ENCODE measurements around the gene VWA8. TPM values are rescaled to one million over a fixed set of nuclear protein-coding genes. Genes with fewer than 3 reads are reported as not detected.
"Not testable (repeated sequence)": the region's sequence is repeated elsewhere in the genome, so short reads cannot be mapped to it uniquely, and the experiment has no call there.

VWA8 gene
- total and polyA plus RNA-seq, 12 donors: 7.5 to 71.6 (median 54.3) TPM

- Histone ChIP-seq H3K4me3 (no peak overlapping the region), H3K27ac (no peak overlapping the region), H3K36me3 (peaks cover 0 to 61% (median 0%) of the 10 kb centered on the region in 9 donors), H3K4me1 (peaks cover 0 to 12% (median 6%) of the 10 kb centered on the region in 9 donors), H3K9me3 (no peaks in the 10 kb centered on the region), H3K27me3 (no peaks in the 10 kb centered on the region)
- no peak for TF ChIP-seq CTCF (IDR thresholded peaks at IDR 0.05)
- 85 to 93% methylated on average over 2 of the region's 2 CpGs for WGBS, 2 donors
- no peak for ATAC-seq
- intact Hi-C loops (cut with DNase I): loop anchor here in 6 of 10 donors (5.0 to 10.0 kb wide), 4 partner anchors 195 to 205 kb away; no protein-coding TSS in a partner anchor
- no peak for DNase-seq
Measured at GRCh38 chr13:41909506-41909905, 51.4 kb downstream of the VWA8 start.

- intact Hi-C loops (cut with DNase I): loop anchor here in 6 of 10 donors (5.0 to 10.0 kb wide), 4 partner anchors 199 to 209 kb away; no protein-coding TSS in a partner anchor
- Histone ChIP-seq H3K4me3 (no peak overlapping the region), H3K9me3 (no peaks in the 10 kb centered on the region), H3K4me1 (no peaks in the 10 kb centered on the region), H3K27ac (no peak overlapping the region), H3K36me3 (peaks cover 0 to 67% (median 0%) of the 10 kb centered on the region in 9 donors), H3K27me3 (no peaks in the 10 kb centered on the region)
- ATAC-seq (peak in 4 of 8 donors; percentile 35 to 52 (median 46)), DNase-seq (no peak)
- peak; percentile 17 to 72 (median 57) for TF ChIP-seq CTCF (IDR thresholded peaks at IDR 0.05)
- 47 to 50% methylated on average over 2 of the region's 2 CpGs for WGBS, 2 donors
Measured at GRCh38 chr13:41905600-41906254, 55.2 kb downstream of the VWA8 start.

GRCh38 chr13:41900918-41901317 is 60.0 kb downstream of the VWA8 start:
- no peak for ATAC-seq
- Histone ChIP-seq H3K4me1 (peaks cover 0 to under 1% (median 0%) of the 10 kb centered on the region in 9 donors), H3K36me3 (peaks cover 0 to 36% (median 0%) of the 10 kb centered on the region in 9 donors), H3K9me3 (no peaks in the 10 kb centered on the region), H3K27ac (no peak overlapping the region), H3K4me3 (no peak overlapping the region), H3K27me3 (no peaks in the 10 kb centered on the region)
- DNase-seq: no peak
- intact Hi-C loops (cut with DNase I): loop anchor here in 4 of 10 donors (10.0 kb wide), 2 partner anchors 204 to 214 kb away; no protein-coding TSS in a partner anchor
- no peak for TF ChIP-seq CTCF (IDR thresholded peaks at IDR 0.05)

GRCh38 chr13:41898411-41898810 is 62.5 kb downstream of the VWA8 start:
- H3K27me3 ChIP-seq, DNase-seq, H3K4me1 ChIP-seq, H3K4me3 ChIP-seq, H3K27ac ChIP-seq, ATAC-seq, H3K9me3 ChIP-seq: not testable (repeated sequence)
- intact Hi-C loops (cut with DNase I): loop anchor here in 1 of 10 donors (5.0 kb wide), 1 partner anchor 181 kb away; no protein-coding TSS in a partner anchor
- WGBS, 2 donors: 97 to 98% methylated on average over 13 to 14 of the region's 24 CpGs
- H3K36me3 ChIP-seq: peaks cover 0 to 15% (median 0%) of the 10 kb centered on the region in 9 donors

GRCh38 chr13:41897126-41897525 is 63.8 kb downstream of the VWA8 start:
- intact Hi-C loops (cut with DNase I): loop anchor here in 1 of 10 donors (5.0 kb wide), 1 partner anchor 180 kb away; no protein-coding TSS in a partner anchor
- Histone ChIP-seq H3K4me3 (no peak overlapping the region), H3K27me3 (no peaks in the 10 kb centered on the region), H3K4me1 (peaks cover 0 to 7% (median 0%) of the 10 kb centered on the region in 9 donors), H3K9me3 (no peaks in the 10 kb centered on the region), H3K36me3 (peaks cover 0 to 8% (median 0%) of the 10 kb centered on the region in 9 donors), H3K27ac (no peak overlapping the region)
- no peak for TF ChIP-seq CTCF (IDR thresholded peaks at IDR 0.05)
- ATAC-seq (no peak), DNase-seq (no peak)
- 92 to 98% methylated on average over 2 of the region's 2 CpGs for WGBS, 2 donors

Data from heart right ventricle (tissue), 16 donors.